ENCODE results near the gene UGT1A4. TPM values are rescaled to one million over a fixed set of nuclear protein-coding genes. Genes with fewer than 3 reads are reported as not detected.

UGT1A4 gene
- total and polyA plus RNA-seq, 10 of the 15 experiments (the other 5 are each of a cell fraction or from before 2014, with no cell fraction given) = not detected

- TF ChIP-seq BMI1 (IDR thresholded peaks at IDR 0.05; ENCODE audit: borderline replicate concordance) = no peak
- no peak for TF ChIP-seq EGR1 (IDR thresholded peaks at IDR 0.05; ENCODE audit: borderline replicate concordance in 1 of 2, low read depth in 2 of 2, low read length in 2 of 2)
- TF ChIP-seq MYB (IDR thresholded peaks at IDR 0.05; ENCODE audit: borderline replicate concordance, low read depth, low read length) = no peak
- TF ChIP-seq JUND (IDR thresholded peaks at IDR 0.05; ENCODE audit: low read depth, low read length) = no peak
- no peak for TF ChIP-seq SUPT20H (IDR thresholded peaks at IDR 0.05; ENCODE audit: borderline replicate concordance, control insufficient read depth, low read depth, low read length)
- no peak for TF ChIP-seq RELA (IDR thresholded peaks at IDR 0.05; ENCODE audit: borderline replicate concordance, partially characterized antibody)
- no peak for TF ChIP-seq ZNF24 (IDR thresholded peaks at IDR 0.05)
- no peak for TF ChIP-seq POLR2A (IDR thresholded peaks at IDR 0.05; ENCODE audit: low read depth, low read length)
- no peak for TF ChIP-seq KAT2A (conservative IDR thresholded peaks at IDR 0.05; ENCODE audit: control insufficient read depth, low read depth, low read length)
- no peak for TF ChIP-seq IKZF2 (IDR thresholded peaks at IDR 0.05)
- no peak for TF ChIP-seq RBBP5 (conservative IDR thresholded peaks at IDR 0.05)
- no peak for TF ChIP-seq E2F8 (IDR thresholded peaks at IDR 0.05; ENCODE audit: low read depth, partially characterized antibody)
- TF ChIP-seq MLLT1 (IDR thresholded peaks at IDR 0.05) = no peak
- TF ChIP-seq ZNF384 (IDR thresholded peaks at IDR 0.05; ENCODE audit: borderline replicate concordance, low read depth, low read length) = no peak
- DNase-seq (ENCODE audit: low read depth, low spot score) = no peak
- H3K9me3 ChIP-seq (replicated peaks; ENCODE audit: control insufficient read depth, insufficient read depth, low read length) = no peaks in the 10 kb centered on the region; the same call in 1 of the 3 replicates
- no peaks in the 10 kb centered on the region for H3K4me1 ChIP-seq (ENCODE audit: control insufficient read depth, insufficient read depth, low read length)
- POLR2A ChIA-PET = no interaction called here
- no peaks in the 10 kb centered on the region for H3K27me3 ChIP-seq (replicated peaks in 1 of 2; ENCODE audit: control insufficient read depth in 2 of 2, insufficient read depth in 2 of 2, low read length in 1 of 2)
- no peak overlapping the region for H3K27ac ChIP-seq (ENCODE audit: control insufficient read depth, insufficient read depth)
- no TSS peak for BruUV-seq (replicated peaks)
- H2AFZ ChIP-seq (ENCODE audit: control insufficient read depth, low read depth, low read length) = no peak overlapping the region
- no peaks in the 10 kb centered on the region for H4K20me1 ChIP-seq (ENCODE audit: control insufficient read depth, insufficient read depth)
- CTCF ChIA-PET = no interaction called here
- in situ Hi-C loops (cut with MboI) (no loop called here), intact Hi-C loops (cut with micrococcal nuclease; ENCODE audit: unreplicated experiment) (no loop called here)
- no peaks in the 10 kb centered on the region for H3K79me2 ChIP-seq (ENCODE audit: control insufficient read depth, insufficient read depth, low read length)
- no peak for ATAC-seq
- RAD21 ChIA-PET (ENCODE audit: unreplicated experiment) = no interaction called here
- FAIRE-seq = no peak
- H3K9ac ChIP-seq (ENCODE audit: control insufficient read depth, insufficient read depth, low read length) = no peak overlapping the region
- WGBS (ENCODE audit: insufficient coverage, insufficient replicate concordance, low lambda C conversion rate, missing lambda C conversion rate) = 68% methylated on average over 42 of the region's 44 CpGs
- no peak overlapping the region for H3K4me3 ChIP-seq
- no peaks in the 10 kb centered on the region for H3K36me3 ChIP-seq (ENCODE audit: control insufficient read depth in 2 of 2, insufficient read depth in 2 of 2, low read length in 1 of 2)
- SMC1A ChIA-PET (ENCODE audit: uncharacterized antibody, unreplicated experiment) = no interaction called here
- H3K4me2 ChIP-seq (ENCODE audit: control insufficient read depth, insufficient read depth) = no peak overlapping the region
These were observed 36.5 kb downstream of the UGT1A4 start for GRCh38 chr2:233754872-233755611.

All from GM12878 (cell line).